Left forelimb (tissue), 1 donor: ENCODE measurements around the gene RRAS2.
"Not testable (repeated sequence)": the region's sequence is repeated elsewhere in the genome, so short reads cannot be mapped to it uniquely, and the experiment has no call there.

Experiments used
- DNase-seq: peaks from one replicate; pipeline ENCODE4 v3.0.0-alpha.2; 2018; ENCODE audit warnings: low spot score

The RRAS2 gene

GRCh38 chr11:14258221-14258935 is 100.6 kb downstream of the RRAS2 start:
- DNase-seq: no peak

GRCh38 chr11:14255238-14255534 is 103.8 kb downstream of the RRAS2 start:
- DNase-seq: no peak

GRCh38 chr11:14254533-14255237 is 104.3 kb downstream of the RRAS2 start:
- no peak for DNase-seq

DNA sequence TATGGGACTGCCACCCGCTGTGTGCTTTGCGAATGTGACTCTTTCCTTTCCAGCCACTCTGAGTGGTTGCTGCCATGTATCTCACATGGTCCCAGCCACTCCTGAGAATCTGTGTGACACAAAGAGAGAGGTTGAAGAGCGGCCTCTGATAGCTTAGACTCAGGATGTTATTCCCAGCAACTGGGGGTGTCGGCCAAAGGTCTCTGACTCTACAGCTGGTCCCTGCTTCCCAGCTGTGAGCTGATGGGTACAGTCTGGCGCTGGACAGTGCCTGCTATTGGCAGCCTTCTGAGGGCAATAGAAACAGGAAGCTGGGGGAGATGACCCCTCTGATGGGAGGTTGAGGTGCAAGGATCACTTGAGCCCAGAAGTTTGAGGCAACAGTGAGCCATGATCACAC is 105.1 kb downstream of the RRAS2 start:
- DNase-seq: no peak

GRCh38 chr11:14253421-14253820 is 105.6 kb downstream of the RRAS2 start:
- DNase-seq: no peak

GRCh38 chr11:14252501-14252900 is 106.5 kb downstream of the RRAS2 start:
- not testable (repeated sequence) for DNase-seq

DNA sequence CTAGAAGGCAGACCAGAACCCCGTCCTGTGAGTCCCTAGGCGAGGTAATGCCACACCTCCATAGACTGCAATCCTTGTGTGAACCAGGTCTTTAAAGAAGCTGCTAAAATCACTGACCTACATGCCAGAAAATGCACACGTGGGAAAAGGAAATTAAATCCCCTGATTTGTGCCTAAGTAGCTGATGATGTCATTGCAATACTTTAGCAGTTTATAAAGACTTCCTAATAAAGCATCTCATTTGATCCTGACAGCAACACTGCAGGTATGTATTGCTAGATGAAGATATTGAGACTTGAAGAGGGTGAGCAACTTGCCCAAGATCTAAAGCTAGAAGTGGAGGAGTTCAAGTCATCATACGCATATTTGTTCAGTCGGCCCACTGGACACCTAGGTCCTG is 107.2 kb downstream of the RRAS2 start:
- DNase-seq: no peak

DNA sequence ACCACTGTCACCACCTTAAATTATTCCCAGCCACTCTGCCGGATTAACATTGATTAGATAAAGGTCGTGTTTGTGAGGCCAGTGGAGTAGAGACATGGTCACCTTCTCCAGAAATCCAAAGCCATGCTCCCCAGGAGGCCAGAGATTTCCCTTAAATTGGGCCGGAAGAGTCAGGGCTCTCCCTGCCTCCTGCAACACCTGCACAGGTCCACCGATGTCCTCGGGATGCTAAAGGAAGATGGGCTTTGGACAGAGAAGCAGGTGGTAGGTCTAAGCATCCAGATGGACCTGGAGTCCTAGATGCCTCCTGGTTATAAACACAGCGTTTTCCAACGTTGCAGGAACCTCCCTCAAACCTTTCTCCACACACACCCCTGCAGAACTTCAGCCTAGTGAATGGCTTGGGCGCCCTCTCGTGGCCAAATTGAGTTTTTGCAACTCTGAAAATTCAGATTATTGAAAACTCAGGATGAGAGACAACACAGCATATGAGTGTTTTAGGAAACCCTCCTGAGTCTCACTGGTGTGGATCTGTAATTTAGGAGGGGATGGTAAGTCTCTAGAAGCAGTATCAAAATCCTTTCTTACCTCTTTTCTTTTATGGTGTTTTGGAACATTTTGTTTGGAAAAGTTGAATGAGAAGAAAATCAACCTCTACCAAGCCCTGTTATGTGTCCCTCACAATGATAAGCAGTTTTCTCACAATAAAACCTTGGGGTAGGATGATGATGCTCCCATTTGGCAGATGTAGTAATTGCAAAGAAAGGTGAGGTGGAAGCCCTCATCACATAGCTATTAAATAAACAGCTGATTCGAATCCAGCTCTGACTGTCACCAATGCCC is 109.6 kb downstream of the RRAS2 start:
- no peak for DNase-seq

DNA sequence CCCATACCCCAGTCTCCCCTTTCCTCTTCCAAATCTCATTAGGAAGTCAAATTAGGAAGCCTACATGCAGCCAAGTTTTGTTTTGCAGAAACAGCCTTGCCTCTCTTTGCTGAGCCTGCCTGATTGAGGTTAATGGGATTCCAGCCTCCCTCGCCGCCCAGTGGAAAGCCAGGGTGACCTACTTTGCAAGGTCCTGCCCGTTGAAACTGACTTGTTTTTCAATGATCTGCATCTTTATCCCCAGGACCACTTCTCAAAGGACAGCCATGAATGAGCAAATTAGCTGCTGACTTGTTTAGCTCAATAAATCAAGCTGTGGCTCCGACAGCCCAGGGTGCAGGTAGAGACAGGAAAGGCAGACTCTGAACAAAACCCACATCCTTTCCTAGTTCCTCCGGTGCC is 110.4 kb downstream of the RRAS2 start:
- no peak for DNase-seq

DNA sequence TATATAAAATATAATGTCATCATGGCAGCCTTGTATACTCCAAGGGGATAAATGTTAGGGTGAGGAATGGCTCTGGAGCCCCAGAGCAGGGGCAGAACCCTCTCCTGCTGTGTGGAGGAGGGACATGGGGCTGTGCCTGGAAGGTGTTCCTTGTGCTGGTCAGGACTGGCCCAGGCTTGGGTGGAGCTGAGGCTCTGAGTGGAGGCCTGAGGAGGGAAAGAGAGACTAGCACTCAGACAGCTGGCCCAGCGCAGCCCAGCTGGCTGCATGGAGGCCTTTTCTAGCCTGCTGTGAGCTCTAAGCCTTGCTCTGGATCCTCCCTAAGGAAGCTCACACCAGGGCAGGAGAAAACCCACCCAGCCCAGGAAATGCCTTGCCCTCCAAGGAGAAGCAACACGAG is 113.5 kb downstream of the RRAS2 start:
- DNase-seq: no peak

GRCh38 chr11:14244926-14245325 is 114.1 kb downstream of the RRAS2 start:
- no peak for DNase-seq

GRCh38 chr11:14242733-14243132 is 116.2 kb downstream of the RRAS2 start:
- no peak for DNase-seq

DNA sequence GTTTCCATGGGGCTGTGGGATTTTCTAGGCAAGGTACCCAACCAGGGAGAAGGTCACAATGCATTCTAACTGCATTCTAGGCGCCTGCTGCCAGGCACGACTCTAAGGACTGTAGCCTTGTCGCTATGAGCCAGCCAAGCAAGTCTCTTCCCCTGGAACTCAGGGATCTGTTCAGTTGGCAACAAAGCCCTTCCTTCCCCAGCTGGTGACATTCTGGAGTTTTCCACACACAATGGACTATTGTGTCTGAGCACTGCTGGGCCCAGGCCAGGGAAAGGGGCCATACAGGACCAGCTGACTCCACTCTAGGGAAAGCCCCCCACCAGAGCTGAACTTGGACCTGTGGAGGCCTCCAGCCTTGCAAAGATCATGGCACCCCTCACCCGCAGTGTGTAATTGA is 116.8 kb downstream of the RRAS2 start:
- no peak for DNase-seq

- no peak for DNase-seq
Measured at GRCh38 chr11:14240951-14241350, 118.0 kb downstream of the RRAS2 start.

GRCh38 chr11:14240221-14240620 is 118.8 kb downstream of the RRAS2 start:
- DNase-seq: no peak

- no peak for DNase-seq
Measured at GRCh38 chr11:14237444-14237961, 121.5 kb downstream of the RRAS2 start.

- DNase-seq: no peak
Measured at GRCh38 chr11:14235701-14236100, 123.3 kb downstream of the RRAS2 start.

DNA sequence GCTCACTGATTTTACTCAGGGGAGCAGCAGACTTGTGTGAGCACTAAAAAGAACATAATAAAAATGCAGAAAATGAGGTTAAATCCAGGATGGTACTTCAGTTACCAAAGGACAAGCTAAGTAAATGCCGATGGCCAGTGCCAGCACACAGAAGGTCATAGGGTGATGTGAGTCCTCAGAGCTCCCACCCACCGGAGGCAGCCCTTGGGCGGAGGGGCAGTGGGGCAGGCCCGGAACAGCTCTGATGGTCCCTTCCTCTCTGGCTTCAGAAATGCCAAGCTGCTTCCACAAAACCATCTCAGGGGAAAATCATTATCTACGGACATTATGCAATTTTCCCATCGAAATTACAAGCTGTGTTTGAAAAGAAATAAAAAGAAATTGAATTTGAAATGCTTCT is 124.5 kb downstream of the RRAS2 start:
- no peak for DNase-seq

- no peak for DNase-seq
Measured at GRCh38 chr11:14232652-14233051, 126.3 kb downstream of the RRAS2 start.

DNA sequence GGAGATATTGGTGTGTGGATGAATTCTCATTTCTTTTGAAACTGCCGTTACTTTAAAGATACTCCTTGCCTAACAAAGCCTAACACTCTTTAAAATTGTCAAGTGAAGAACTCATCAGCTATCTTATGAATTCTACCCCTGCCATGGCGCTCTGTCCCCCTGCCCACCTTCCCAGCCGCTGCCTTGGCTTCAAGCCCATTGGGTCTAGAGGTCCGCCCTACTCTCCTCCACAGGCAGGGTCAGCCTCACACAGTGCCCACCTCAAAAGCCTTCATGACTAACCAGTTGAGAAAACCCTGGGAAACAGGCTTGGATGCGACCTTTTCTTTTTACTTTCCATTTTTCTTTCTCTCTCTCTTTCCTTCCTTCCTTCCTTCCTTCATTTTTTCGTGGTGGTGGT is 128.6 kb downstream of the RRAS2 start:
- DNase-seq: no peak

GRCh38 chr11:14229472-14229871 is 129.5 kb downstream of the RRAS2 start:
- DNase-seq: no peak

- no peak for DNase-seq
Measured at GRCh38 chr11:14228356-14228755, 130.6 kb downstream of the RRAS2 start.
